ENCODE data around the gene DNAI2. TPM values are rescaled to one million over a fixed set of nuclear protein-coding genes. Genes with fewer than 3 reads are reported as not detected.

DNAI2 gene
- total and polyA plus RNA-seq, 4 experiments from 2014 or later: 0.28 to 8.4 (median 6.0) TPM; not detected in 1

DNA sequence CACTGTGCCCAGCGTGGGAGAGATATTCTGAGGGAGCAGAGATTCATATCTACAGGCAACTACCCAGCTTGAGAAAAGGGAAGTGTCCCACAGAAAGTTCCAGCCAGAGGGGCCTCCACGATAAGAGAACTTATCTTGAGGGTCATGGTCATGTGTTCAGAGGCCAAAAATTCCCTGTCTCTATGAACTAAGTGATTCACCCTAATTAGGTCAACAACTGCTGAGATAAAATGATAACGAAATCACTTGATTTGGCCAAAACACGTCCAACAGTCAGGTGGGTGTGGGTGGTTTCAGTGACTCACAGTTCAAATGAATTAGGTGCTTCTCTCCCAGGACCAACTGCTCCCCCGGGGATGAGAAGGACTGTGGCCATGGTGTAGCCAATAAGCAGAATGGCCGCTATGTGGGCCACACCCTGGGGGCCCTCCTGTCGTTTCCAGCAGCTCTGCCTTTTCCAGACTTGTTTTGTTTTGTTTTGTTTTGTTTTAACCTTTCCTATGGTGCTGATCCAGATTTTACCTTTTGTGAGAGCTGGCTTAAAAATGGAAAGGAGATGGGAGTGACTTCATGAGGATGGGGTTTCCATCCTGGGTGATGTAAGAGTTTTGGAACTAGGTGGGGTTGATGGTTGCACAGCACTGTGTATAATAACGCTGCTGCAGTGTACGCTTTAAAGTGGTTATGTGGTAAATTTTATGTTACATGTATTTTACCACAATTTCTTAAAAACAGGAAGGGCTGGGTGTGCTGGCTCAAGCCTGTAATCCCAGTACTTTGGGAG lies 8.7 kb downstream of the DNAI2 start:
- H3K27me3 ChIP-seq (ENCODE audit: insufficient read depth, low read length): no peaks in the 10 kb centered on the region
- Mint-ChIP-seq H3K36me3 (no peaks in the 10 kb centered on the region), H3K9me3 (no peaks in the 10 kb centered on the region), H3K27ac (peak overlapping the region; percentile 89 to 100 (median 100)), H3K4me3 (peak overlapping the region; percentile 68 to 83 (median 78)), H3K4me1 (peaks cover 28 to 71% (median 51%) of the 10 kb centered on the region in 4 donors), H3K27me3 (no peaks in the 10 kb centered on the region)
- CTCF ChIA-PET (ENCODE audit: partially characterized antibody): interaction anchor here (0.6 to 12.2 kb wide), 5 partner anchors 15 to 80 kb away, joined by 3 to 205 read pairs (median 4); partner anchors contain the start of gene TTYH2
- DNase-seq: peak; percentile 79 to 88 (median 85)
- peaks cover 80% of the 10 kb centered on the region for H3K4me1 ChIP-seq (ENCODE audit: insufficient read depth, low read length)
- peak overlapping the region; percentile 64 for H3K27ac ChIP-seq (ENCODE audit: low read depth, low read length)
- POLR2A ChIA-PET (ENCODE audit: partially characterized antibody): interaction anchor here (1.1 to 7.3 kb wide), 13 partner anchors 8 to 988 kb away, joined by 3 to 129 read pairs (median 5); partner anchors contain the start of genes DNAI2, MIF4GD and TTYH2
- peak overlapping the region in 1 of 2 donors; percentile 38 for H3K4me3 ChIP-seq (ENCODE audit: low read length in 2 of 2)
- H3K9me3 ChIP-seq (ENCODE audit: control insufficient read depth in 1 of 2, low read length in 2 of 2): no peaks in the 10 kb centered on the region
- no peaks in the 10 kb centered on the region for H3K36me3 ChIP-seq (ENCODE audit: insufficient read depth, low read length)
- intact Hi-C loops (cut with micrococcal nuclease): loop anchor here (1.0 kb wide), 1 partner anchor 14 kb away; no protein-coding TSS in a partner anchor

GRCh38 chr17:74283371-74283673 lies 9.3 kb downstream of the DNAI2 start:
- H3K4me3 ChIP-seq (ENCODE audit: low read length in 2 of 2): no peak overlapping the region
- no peaks in the 10 kb centered on the region for H3K9me3 ChIP-seq (ENCODE audit: control insufficient read depth in 1 of 2, low read length in 2 of 2)
- POLR2A ChIA-PET (ENCODE audit: partially characterized antibody): interaction anchor here (1.2 to 7.3 kb wide), 10 partner anchors 9 to 455 kb away, joined by 3 to 129 read pairs (median 6); partner anchors contain the start of genes DNAI2 and TTYH2
- Mint-ChIP-seq H3K4me1 (peaks cover 29 to 76% (median 54%) of the 10 kb centered on the region in 4 donors), H3K27me3 (no peaks in the 10 kb centered on the region), H3K4me3 (peak overlapping the region in 7 of 8 donors; percentile 73 to 83 (median 79)), H3K9me3 (no peaks in the 10 kb centered on the region), H3K36me3 (no peaks in the 10 kb centered on the region), H3K27ac (peak overlapping the region; percentile 89 to 100 (median 100))
- peaks cover 75% of the 10 kb centered on the region for H3K4me1 ChIP-seq (ENCODE audit: insufficient read depth, low read length)
- CTCF ChIA-PET (ENCODE audit: partially characterized antibody): interaction anchor here (0.7 to 12.2 kb wide), 4 partner anchors 8 to 84 kb away, joined by 3 to 205 read pairs (median 6); no protein-coding TSS in a partner anchor
- H3K27ac ChIP-seq (ENCODE audit: low read depth, low read length): peak overlapping the region; percentile 64
- H3K27me3 ChIP-seq (ENCODE audit: insufficient read depth, low read length): no peaks in the 10 kb centered on the region
- DNase-seq: no peak
- H3K36me3 ChIP-seq (ENCODE audit: insufficient read depth, low read length): no peaks in the 10 kb centered on the region
- intact Hi-C loops (cut with micrococcal nuclease): loop anchor here (1.0 kb wide), 1 partner anchor 13 kb away; no protein-coding TSS in a partner anchor

- Mint-ChIP-seq H3K4me1 (peaks cover 21 to 63% (median 45%) of the 10 kb centered on the region in 4 donors), H3K27ac (peak overlapping the region in 5 of 7 donors; percentile 60 to 93 (median 68)), H3K27me3 (no peaks in the 10 kb centered on the region), H3K4me3 (no peak overlapping the region), H3K9me3 (no peaks in the 10 kb centered on the region), H3K36me3 (no peaks in the 10 kb centered on the region)
- POLR2A ChIA-PET (ENCODE audit: partially characterized antibody): interaction anchor here (0.7 to 1.4 kb wide), 4 partner anchors 11 to 165 kb away, joined by 3 to 5 read pairs (median 4); partner anchors contain the start of gene TTYH2
- no peaks in the 10 kb centered on the region for H3K36me3 ChIP-seq (ENCODE audit: insufficient read depth, low read length)
- intact Hi-C loops (cut with micrococcal nuclease): no loop called here
- CTCF ChIA-PET (ENCODE audit: partially characterized antibody): interaction anchor here (1.2 to 12.2 kb wide), 3 partner anchors 10 to 76 kb away, joined by 3 to 205 read pairs (median 3); no protein-coding TSS in a partner anchor
- no peaks in the 10 kb centered on the region for H3K27me3 ChIP-seq (ENCODE audit: insufficient read depth, low read length)
- no peak for DNase-seq
- peaks cover 46% of the 10 kb centered on the region for H3K4me1 ChIP-seq (ENCODE audit: insufficient read depth, low read length)
- no peak overlapping the region for H3K27ac ChIP-seq (ENCODE audit: low read depth, low read length)
- H3K4me3 ChIP-seq (ENCODE audit: low read length in 2 of 2): no peak overlapping the region
- H3K9me3 ChIP-seq (ENCODE audit: control insufficient read depth in 1 of 2, low read length in 2 of 2): no peaks in the 10 kb centered on the region
Observed at GRCh38 chr17:74287031-74287602, 13.1 kb downstream of the DNAI2 start.

- intact Hi-C loops (cut with micrococcal nuclease): no loop called here
- H3K9me3 Mint-ChIP-seq: no peaks in the 10 kb centered on the region
- H3K9me3 ChIP-seq (ENCODE audit: control insufficient read depth in 1 of 2, low read length in 2 of 2): no peaks in the 10 kb centered on the region
- ChIA-PET POLR2A (ENCODE audit: partially characterized antibody) (interaction anchor here (1.4 kb wide), 1 partner anchor 14 kb away, joined by 5 read pairs; no protein-coding TSS in a partner anchor), CTCF (ENCODE audit: partially characterized antibody) (interaction anchor here (0.8 to 12.2 kb wide), 5 partner anchors 9 to 89 kb away, joined by 3 to 205 read pairs (median 3); partner anchors contain the start of gene TTYH2)
- no peak overlapping the region for H3K4me3 ChIP-seq (ENCODE audit: low read length in 2 of 2)
- H3K4me1 ChIP-seq (ENCODE audit: insufficient read depth, low read length): peaks cover 30% of the 10 kb centered on the region
- no peak overlapping the region for H3K4me3 Mint-ChIP-seq
- no peak for DNase-seq
- no peaks in the 10 kb centered on the region for H3K27me3 Mint-ChIP-seq
- no peaks in the 10 kb centered on the region for H3K36me3 Mint-ChIP-seq
- peaks cover 11 to 51% (median 33%) of the 10 kb centered on the region in 4 donors for H3K4me1 Mint-ChIP-seq
- H3K27ac Mint-ChIP-seq: peak overlapping the region in 6 of 7 donors; percentile 43 to 91 (median 88)
- H3K27ac ChIP-seq (ENCODE audit: low read depth, low read length): no peak overlapping the region
- no peaks in the 10 kb centered on the region for H3K27me3 ChIP-seq (ENCODE audit: insufficient read depth, low read length)
- H3K36me3 ChIP-seq (ENCODE audit: insufficient read depth, low read length): no peaks in the 10 kb centered on the region
Observed at GRCh38 chr17:74288785-74289184, 14.8 kb downstream of the DNAI2 start.

GRCh38 chr17:74289688-74290087 lies 15.7 kb downstream of the DNAI2 start:
- intact Hi-C loops (cut with micrococcal nuclease): no loop called here
- DNase-seq: no peak
- Histone ChIP-seq H3K27ac (ENCODE audit: low read depth, low read length) (no peak overlapping the region), H3K4me3 (ENCODE audit: low read length in 2 of 2) (no peak overlapping the region), H3K27me3 (ENCODE audit: insufficient read depth, low read length) (no peaks in the 10 kb centered on the region), H3K9me3 (ENCODE audit: control insufficient read depth in 1 of 2, low read length in 2 of 2) (no peaks in the 10 kb centered on the region), H3K36me3 (ENCODE audit: insufficient read depth, low read length) (no peaks in the 10 kb centered on the region), H3K4me1 (ENCODE audit: insufficient read depth, low read length) (peaks cover 21% of the 10 kb centered on the region)
- Mint-ChIP-seq H3K4me1 (peaks cover 11 to 48% (median 29%) of the 10 kb centered on the region in 4 donors), H3K9me3 (no peaks in the 10 kb centered on the region), H3K4me3 (no peak overlapping the region), H3K36me3 (no peaks in the 10 kb centered on the region), H3K27ac (peak overlapping the region in 5 of 7 donors; percentile 52 to 78 (median 65)), H3K27me3 (no peaks in the 10 kb centered on the region)
- CTCF ChIA-PET (ENCODE audit: partially characterized antibody): interaction anchor here (12.2 kb wide), 1 partner anchor 8 kb away, joined by 205 read pairs; no protein-coding TSS in a partner anchor
- POLR2A ChIA-PET (ENCODE audit: partially characterized antibody): no interaction called here

DNA sequence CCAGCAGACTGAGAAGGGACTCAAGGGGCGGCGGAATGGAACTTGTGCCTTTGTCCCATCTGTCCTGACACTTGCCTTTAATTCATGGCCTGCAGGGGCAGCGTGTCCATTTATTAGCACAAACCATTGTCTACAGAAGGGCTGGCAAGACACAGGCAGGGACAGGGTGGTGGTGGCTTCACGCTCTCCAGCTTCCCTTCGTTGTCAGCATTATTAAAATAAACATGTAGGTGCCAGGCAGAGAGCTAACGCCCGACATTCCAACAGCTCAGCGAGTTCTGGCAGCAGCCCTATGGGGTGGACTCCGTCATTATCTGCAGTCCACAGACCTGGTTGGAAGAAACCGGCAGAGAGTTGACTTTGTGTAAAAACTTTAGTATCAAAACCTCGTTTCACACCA lies 16.3 kb downstream of the DNAI2 start:
- no peaks in the 10 kb centered on the region for H3K27me3 Mint-ChIP-seq
- no peak overlapping the region for H3K4me3 ChIP-seq (ENCODE audit: low read length in 2 of 2)
- ChIA-PET POLR2A (ENCODE audit: partially characterized antibody) (no interaction called here), CTCF (ENCODE audit: partially characterized antibody) (interaction anchor here (12.2 kb wide), 1 partner anchor 7 kb away, joined by 205 read pairs; no protein-coding TSS in a partner anchor)
- no peak overlapping the region for H3K4me3 Mint-ChIP-seq
- H3K27me3 ChIP-seq (ENCODE audit: insufficient read depth, low read length): no peaks in the 10 kb centered on the region
- no peaks in the 10 kb centered on the region for H3K9me3 ChIP-seq (ENCODE audit: control insufficient read depth in 1 of 2, low read length in 2 of 2)
- H3K4me1 Mint-ChIP-seq: peaks cover 8 to 43% (median 25%) of the 10 kb centered on the region in 4 donors
- H3K36me3 ChIP-seq (ENCODE audit: insufficient read depth, low read length): no peaks in the 10 kb centered on the region
- DNase-seq: no peak
- peak overlapping the region in 4 of 7 donors; percentile 52 to 65 (median 56) for H3K27ac Mint-ChIP-seq
- no peak overlapping the region for H3K27ac ChIP-seq (ENCODE audit: low read depth, low read length)
- no peaks in the 10 kb centered on the region for H3K36me3 Mint-ChIP-seq
- peaks cover 14% of the 10 kb centered on the region for H3K4me1 ChIP-seq (ENCODE audit: insufficient read depth, low read length)
- intact Hi-C loops (cut with micrococcal nuclease): no loop called here
- H3K9me3 Mint-ChIP-seq: no peaks in the 10 kb centered on the region
